ENCODE measurements around the gene THSD4.
A peak's percentile ranks its signal among the peaks of the same experiment; 100 is the strongest.
"Not testable (repeated sequence)": the region's sequence is repeated elsewhere in the genome, so short reads cannot be mapped to it uniquely, and the experiment has no call there.

THSD4 gene

GRCh38 chr15:71437919-71438318 is 322.6 kb downstream of the THSD4 start:
- no peak for DNase-seq

- DNase-seq: not testable (repeated sequence)
Observed at GRCh38 chr15:71439478-71439877, 324.2 kb downstream of the THSD4 start.

GRCh38 chr15:71440489-71441110 is 325.3 kb downstream of the THSD4 start:
- peak; percentile 45 for DNase-seq

GRCh38 chr15:71443538-71443937 is 328.3 kb downstream of the THSD4 start:
- DNase-seq: peak; percentile 2

- DNase-seq: no peak
Observed at GRCh38 chr15:71444032-71444810, 328.9 kb downstream of the THSD4 start.

- no peak for DNase-seq
Observed at GRCh38 chr15:71444866-71445590, 329.8 kb downstream of the THSD4 start.

GRCh38 chr15:71447328-71448250 is 332.3 kb downstream of the THSD4 start:
- DNase-seq: no peak

- no peak for DNase-seq
Observed at GRCh38 chr15:71448688-71449114, 333.4 kb downstream of the THSD4 start.

GRCh38 chr15:71449363-71449762 is 334.1 kb downstream of the THSD4 start:
- DNase-seq: no peak

- DNase-seq: no peak
Observed at GRCh38 chr15:71449956-71450355, 334.7 kb downstream of the THSD4 start.

- no peak for DNase-seq
Observed at GRCh38 chr15:71451130-71451529, 335.9 kb downstream of the THSD4 start.

GRCh38 chr15:71452893-71453292 is 337.6 kb downstream of the THSD4 start:
- DNase-seq: no peak

GRCh38 chr15:71454462-71454996 is 339.3 kb downstream of the THSD4 start:
- no peak for DNase-seq

GRCh38 chr15:71455107-71455506 is 339.8 kb downstream of the THSD4 start:
- no peak for DNase-seq

- no peak for DNase-seq
Observed at GRCh38 chr15:71455878-71456277, 340.6 kb downstream of the THSD4 start.

GRCh38 chr15:71456362-71456761 is 341.1 kb downstream of the THSD4 start:
- no peak for DNase-seq

- DNase-seq: no peak
Observed at GRCh38 chr15:71456811-71457210, 341.5 kb downstream of the THSD4 start.

GRCh38 chr15:71458089-71458660 is 342.9 kb downstream of the THSD4 start:
- no peak for DNase-seq

GRCh38 chr15:71461748-71462147 is 346.5 kb downstream of the THSD4 start:
- DNase-seq: no peak

GRCh38 chr15:71462638-71463037 is 347.4 kb downstream of the THSD4 start:
- no peak for DNase-seq

GRCh38 chr15:71463156-71463665 is 347.9 kb downstream of the THSD4 start:
- no peak for DNase-seq
